MM.1S (cell line): Measurements from ENCODE around the gene KLHL3.

Experiments used
- DNase-seq: peaks from one replicate; pipeline ENCODE4 v3.0.0-alpha.2; 2015
- H2AFZ ChIP-seq: fragments of 300-600 bp; sonication (generic); 2 replicates; pipeline ENCODE4 v1.6.0; 2016; ENCODE audit warnings: antibody characterized with exemption, low read length
- H3F3A ChIP-seq: fragments of 300-600 bp; sonication (generic); 2 replicates; pipeline ENCODE4 v1.6.1; 2016; ENCODE audit warnings: mild to moderate bottlenecking, antibody characterized with exemption, low read length, moderate library complexity, mixed read lengths; ENCODE audit not compliant: insufficient read depth
- H3K27ac ChIP-seq: fragments of 300-600 bp; sonication (generic); 2 replicates; pipeline ENCODE4 v1.5.1; 2016; ENCODE audit warnings: mild to moderate bottlenecking, low read length
- H3K27me3 ChIP-seq: fragments of 300-600 bp; sonication (generic); replicated peaks from 2 replicates; pipeline ENCODE4 v1.6.0; 2016; ENCODE audit warnings: low read length; ENCODE audit not compliant: insufficient read depth
- H3K36me3 ChIP-seq: fragments of 300-600 bp; sonication (generic); replicated peaks from 2 replicates; pipeline ENCODE4 v1.6.1; 2016; ENCODE audit warnings: mild to moderate bottlenecking, low read length, mixed read lengths; ENCODE audit not compliant: insufficient read depth
- H3K4me1 ChIP-seq: fragments of 300-600 bp; sonication (generic); 2 replicates; pipeline ENCODE4 v1.6.1; 2016; ENCODE audit warnings: low read length, mixed read lengths
- H3K4me2 ChIP-seq: fragments of 300-600 bp; sonication (generic); 2 replicates; pipeline ENCODE4 v1.6.0; 2016; ENCODE audit warnings: low read depth, low read length
- H3K4me3 ChIP-seq: fragments of 300-600 bp; sonication (generic); 2 replicates; pipeline ENCODE4 v1.5.1; 2016; ENCODE audit warnings: low read length, mixed read lengths
- H3K79me2 ChIP-seq: fragments of 300-600 bp; sonication (generic); 2 replicates; pipeline ENCODE4 v1.6.1; 2016; ENCODE audit warnings: mixed run types, low read length, mixed read lengths
- H3K9ac ChIP-seq: fragments of 300-600 bp; sonication (generic); 2 replicates; pipeline ENCODE4 v1.6.1; 2016; ENCODE audit warnings: low read length, mixed read lengths
- H3K9me2 ChIP-seq: fragments of 300-600 bp; sonication (generic); replicated peaks from 2 replicates; pipeline ENCODE4 v1.6.1; 2016; ENCODE audit warnings: mild to moderate bottlenecking, low read length, mixed read lengths; ENCODE audit not compliant: insufficient read depth
- H3K9me3 ChIP-seq: fragments of 300-600 bp; sonication (generic); replicated peaks from 2 replicates; pipeline ENCODE4 v1.6.1; 2016; ENCODE audit warnings: mild to moderate bottlenecking, low read length, mixed read lengths; ENCODE audit not compliant: insufficient read depth
- H4K20me1 ChIP-seq: fragments of 300-600 bp; sonication (generic); 2 replicates; pipeline ENCODE4 v1.6.1; 2016; ENCODE audit warnings: mild to moderate bottlenecking, low read length, moderate library complexity, mixed read lengths; ENCODE audit not compliant: insufficient read depth
- EZH2 ChIP-seq: fragments of 300-600 bp; sonication (generic); optimal IDR thresholded peaks from 2 replicates; pipeline ENCODE3; 2017; ENCODE audit warnings: low read depth, mild to moderate bottlenecking, antibody characterized with exemption, low read length, mixed read lengths
- EZH2phosphoT487 ChIP-seq: fragments of 300-600 bp; sonication (generic); IDR thresholded peaks from 2 replicates; pipeline ENCODE4 v1.6.1; 2018; ENCODE audit warnings: antibody characterized with exemption, low read length
- TF ChIP-seq, protein P1 (sequence below): fragments of 300-600 bp; sonication (generic); IDR thresholded peaks from 2 replicates; pipeline ENCODE4 v1.5.1; 2016; ENCODE audit warnings: antibody characterized with exemption, low read length, mixed read lengths

The KLHL3 gene

DNA sequence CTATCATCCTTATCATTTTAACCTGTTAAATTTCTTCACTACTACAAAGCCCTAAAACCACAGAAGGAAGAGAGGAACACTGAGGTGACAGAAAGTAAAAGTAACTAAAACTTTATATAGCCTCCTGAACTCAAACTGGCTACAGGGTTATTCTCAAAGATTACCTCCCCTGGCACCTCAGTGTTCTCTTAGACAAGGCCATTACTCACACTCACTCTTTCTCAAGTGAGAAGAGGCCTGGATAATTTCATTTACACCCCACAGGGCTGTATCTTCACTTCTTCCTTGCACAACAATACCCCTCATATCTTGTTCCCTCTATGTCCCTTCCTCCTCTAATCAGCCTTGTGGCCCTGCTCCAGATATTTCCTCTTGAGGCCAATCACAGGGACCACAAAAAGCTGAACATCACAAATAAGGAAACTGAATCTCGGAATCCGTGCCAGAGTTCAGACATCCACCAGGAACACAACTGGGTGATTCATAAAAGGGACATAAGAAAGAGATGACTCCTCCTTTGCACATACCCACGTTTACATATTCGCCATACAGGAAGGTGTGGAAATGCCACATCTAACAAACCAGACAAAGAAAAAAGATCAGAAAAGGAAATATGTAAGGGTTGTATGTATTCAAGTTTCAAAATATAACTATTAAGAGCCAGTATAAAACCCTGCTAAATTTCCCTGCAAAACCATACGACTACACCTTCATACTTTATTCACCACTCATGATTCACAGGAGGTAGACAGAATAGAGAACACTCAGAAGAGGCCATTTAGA lies 1.7 kb upstream of the KLHL3 start:
- no peak overlapping the region for H3K4me3 ChIP-seq
- no peak for TF ChIP-seq EZH2
- no peak for TF ChIP-seq EZH2phosphoT487
- TF ChIP-seq, protein P1, sequence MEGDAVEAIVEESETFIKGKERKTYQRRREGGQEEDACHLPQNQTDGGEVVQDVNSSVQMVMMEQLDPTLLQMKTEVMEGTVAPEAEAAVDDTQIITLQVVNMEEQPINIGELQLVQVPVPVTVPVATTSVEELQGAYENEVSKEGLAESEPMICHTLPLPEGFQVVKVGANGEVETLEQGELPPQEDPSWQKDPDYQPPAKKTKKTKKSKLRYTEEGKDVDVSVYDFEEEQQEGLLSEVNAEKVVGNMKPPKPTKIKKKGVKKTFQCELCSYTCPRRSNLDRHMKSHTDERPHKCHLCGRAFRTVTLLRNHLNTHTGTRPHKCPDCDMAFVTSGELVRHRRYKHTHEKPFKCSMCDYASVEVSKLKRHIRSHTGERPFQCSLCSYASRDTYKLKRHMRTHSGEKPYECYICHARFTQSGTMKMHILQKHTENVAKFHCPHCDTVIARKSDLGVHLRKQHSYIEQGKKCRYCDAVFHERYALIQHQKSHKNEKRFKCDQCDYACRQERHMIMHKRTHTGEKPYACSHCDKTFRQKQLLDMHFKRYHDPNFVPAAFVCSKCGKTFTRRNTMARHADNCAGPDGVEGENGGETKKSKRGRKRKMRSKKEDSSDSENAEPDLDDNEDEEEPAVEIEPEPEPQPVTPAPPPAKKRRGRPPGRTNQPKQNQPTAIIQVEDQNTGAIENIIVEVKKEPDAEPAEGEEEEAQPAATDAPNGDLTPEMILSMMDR, result no peak
- H3K4me2 ChIP-seq, result no peak overlapping the region
- peaks cover 23% of the 10 kb centered on the region for H3F3A ChIP-seq
- H3K9me2 ChIP-seq, result no peaks in the 10 kb centered on the region
- H2AFZ ChIP-seq, result no peak overlapping the region
- peaks cover 34% of the 10 kb centered on the region for H3K4me1 ChIP-seq
- H4K20me1 ChIP-seq, result no peaks in the 10 kb centered on the region
- no peaks in the 10 kb centered on the region for H3K36me3 ChIP-seq
- no peak overlapping the region for H3K9ac ChIP-seq
- H3K9me3 ChIP-seq, result no peaks in the 10 kb centered on the region
- 0 out of 2 replicates have a peak, but pooled peaks cover 7% of the 10 kb centered on the region for H3K79me2 ChIP-seq
- no peaks in the 10 kb centered on the region for H3K27me3 ChIP-seq
- no peak for DNase-seq
- no peak overlapping the region for H3K27ac ChIP-seq

DNA sequence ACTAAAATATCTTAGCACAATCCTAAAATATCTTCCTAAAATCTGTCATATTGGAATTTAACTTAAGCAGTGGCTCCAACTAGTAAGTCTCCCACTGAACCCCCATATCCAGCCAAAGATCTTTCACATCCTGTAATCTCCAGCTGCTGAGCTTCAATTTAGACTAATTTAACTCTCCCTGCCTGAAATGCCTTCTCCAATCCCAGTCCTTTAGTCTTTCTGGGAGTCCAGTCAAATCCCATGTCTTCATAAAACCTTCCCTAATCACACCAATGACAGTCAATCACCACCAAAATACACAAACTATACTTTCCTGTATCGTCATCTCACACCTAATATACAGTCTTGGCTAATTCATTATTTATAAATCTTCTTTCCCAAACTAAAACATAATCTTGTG lies 607 bp upstream of the KLHL3 start:
- DNase-seq, result no peak
- H3K27me3 ChIP-seq, result no peaks in the 10 kb centered on the region
- peaks cover 23% of the 10 kb centered on the region for H3F3A ChIP-seq
- no peaks in the 10 kb centered on the region for H4K20me1 ChIP-seq
- peak overlapping the region; percentile 95 for H3K4me2 ChIP-seq
- no peaks in the 10 kb centered on the region for H3K9me3 ChIP-seq
- H3K4me3 ChIP-seq, result peak overlapping the region; percentile 74; the same call in 1 of the 2 replicates
- H3K79me2 ChIP-seq, result 0 out of 2 replicates have a peak, but pooled peaks cover 7% of the 10 kb centered on the region
- H2AFZ ChIP-seq, result 0 out of 2 replicates have a peak overlapping the region, but pooled peaks have one; percentile 88
- TF ChIP-seq, protein P1, result no peak
- TF ChIP-seq EZH2 (no peak), EZH2phosphoT487 (no peak)
- no peaks in the 10 kb centered on the region for H3K36me3 ChIP-seq
- no peaks in the 10 kb centered on the region for H3K9me2 ChIP-seq
- H3K9ac ChIP-seq, result peak overlapping the region; percentile 46; the same call in 1 of the 2 replicates
- peak overlapping the region; percentile 62; the same call in 1 of the 2 replicates for H3K27ac ChIP-seq
- peaks cover 34% of the 10 kb centered on the region for H3K4me1 ChIP-seq

DNA sequence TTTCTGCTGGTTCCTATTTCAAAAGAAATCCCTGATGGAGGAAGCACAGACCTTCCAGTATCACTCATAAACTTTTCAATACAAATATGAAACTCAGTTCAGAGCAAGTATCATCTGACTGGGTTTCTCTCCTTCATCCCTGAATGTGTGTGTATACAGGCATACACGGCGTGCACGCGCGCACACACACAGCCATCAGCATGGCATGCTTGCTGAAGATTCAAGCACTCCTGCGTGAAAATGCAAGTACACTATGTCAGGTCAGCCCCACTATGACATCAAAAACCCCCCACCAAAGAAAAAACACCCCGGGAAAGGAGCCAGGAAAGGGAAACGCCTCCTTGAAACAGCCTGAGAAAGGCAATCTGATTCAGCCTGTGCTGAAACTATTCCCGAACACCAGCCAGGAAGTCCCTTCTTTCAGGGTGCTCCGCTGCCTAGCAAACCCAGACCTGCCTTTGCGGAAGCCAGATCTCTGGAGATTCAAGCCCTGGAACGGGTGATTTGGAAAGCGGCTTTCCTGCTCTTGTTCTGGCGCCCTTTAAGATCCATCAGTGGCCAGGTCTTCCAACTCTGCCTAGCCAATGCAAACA lies 831 bp downstream of the KLHL3 start:
- peak overlapping the region; percentile 46; the same call in 1 of the 2 replicates for H3K9ac ChIP-seq
- peak overlapping the region; percentile 88 for H2AFZ ChIP-seq
- no peaks in the 10 kb centered on the region for H3K9me2 ChIP-seq
- H3K4me1 ChIP-seq, result peaks cover 34% of the 10 kb centered on the region
- H4K20me1 ChIP-seq, result no peaks in the 10 kb centered on the region
- H3K27me3 ChIP-seq, result no peaks in the 10 kb centered on the region
- TF ChIP-seq EZH2phosphoT487, result no peak
- TF ChIP-seq, protein P1, result no peak
- no peak for TF ChIP-seq EZH2
- H3K36me3 ChIP-seq, result no peaks in the 10 kb centered on the region
- peak overlapping the region; percentile 95 for H3K4me2 ChIP-seq
- 0 out of 2 replicates have a peak, but pooled peaks cover 7% of the 10 kb centered on the region for H3K79me2 ChIP-seq
- no peaks in the 10 kb centered on the region for H3K9me3 ChIP-seq
- H3K27ac ChIP-seq, result peak overlapping the region; percentile 62
- H3F3A ChIP-seq, result peaks cover 23% of the 10 kb centered on the region
- peak overlapping the region; percentile 74 for H3K4me3 ChIP-seq
- DNase-seq, result peak; percentile 23
